ENCODE data around the gene LRRD1.

DNA sequence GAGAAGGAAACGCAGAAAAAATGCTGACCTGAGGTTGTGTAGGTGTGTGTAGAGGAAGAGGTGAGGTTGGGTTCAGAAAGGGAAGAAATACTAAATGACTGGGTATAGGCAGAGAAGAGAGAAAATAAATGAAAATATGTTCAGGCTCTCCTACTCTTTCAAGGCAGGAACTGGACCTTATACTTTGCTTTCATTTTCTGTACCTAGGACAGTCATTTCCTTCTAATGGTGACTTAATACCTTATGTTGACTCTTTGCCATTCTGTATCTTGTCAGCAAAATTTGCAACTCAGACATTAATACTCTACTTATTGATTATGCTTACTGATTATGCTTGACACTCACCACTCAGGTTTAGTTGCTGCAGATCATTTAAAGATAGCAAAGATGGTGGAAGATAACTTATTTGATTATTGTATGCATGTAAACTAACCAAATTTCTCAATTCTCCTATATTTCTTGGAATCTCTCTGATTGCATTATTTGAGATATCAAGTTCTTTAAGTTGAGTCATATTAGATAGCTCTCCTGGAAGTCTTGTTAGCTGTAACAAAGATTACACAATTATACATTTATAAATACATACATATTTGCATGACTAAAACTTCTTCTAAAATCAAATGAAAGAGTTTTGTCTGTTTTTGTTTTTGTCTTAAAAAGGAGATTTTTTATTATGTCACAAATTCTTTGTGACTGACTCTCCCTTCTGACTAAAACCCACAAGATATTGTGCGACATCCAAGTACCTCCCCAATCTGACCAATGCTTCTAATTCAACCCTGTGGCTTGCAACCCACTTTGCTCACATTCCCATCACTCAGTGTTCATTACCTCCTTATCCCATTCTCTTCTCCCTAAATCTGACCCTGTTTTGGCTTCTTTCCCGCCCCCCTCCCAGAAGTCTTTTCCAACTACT is 20.0 kb downstream of the LRRD1 start:
- TF ChIP-seq, protein P1, sequence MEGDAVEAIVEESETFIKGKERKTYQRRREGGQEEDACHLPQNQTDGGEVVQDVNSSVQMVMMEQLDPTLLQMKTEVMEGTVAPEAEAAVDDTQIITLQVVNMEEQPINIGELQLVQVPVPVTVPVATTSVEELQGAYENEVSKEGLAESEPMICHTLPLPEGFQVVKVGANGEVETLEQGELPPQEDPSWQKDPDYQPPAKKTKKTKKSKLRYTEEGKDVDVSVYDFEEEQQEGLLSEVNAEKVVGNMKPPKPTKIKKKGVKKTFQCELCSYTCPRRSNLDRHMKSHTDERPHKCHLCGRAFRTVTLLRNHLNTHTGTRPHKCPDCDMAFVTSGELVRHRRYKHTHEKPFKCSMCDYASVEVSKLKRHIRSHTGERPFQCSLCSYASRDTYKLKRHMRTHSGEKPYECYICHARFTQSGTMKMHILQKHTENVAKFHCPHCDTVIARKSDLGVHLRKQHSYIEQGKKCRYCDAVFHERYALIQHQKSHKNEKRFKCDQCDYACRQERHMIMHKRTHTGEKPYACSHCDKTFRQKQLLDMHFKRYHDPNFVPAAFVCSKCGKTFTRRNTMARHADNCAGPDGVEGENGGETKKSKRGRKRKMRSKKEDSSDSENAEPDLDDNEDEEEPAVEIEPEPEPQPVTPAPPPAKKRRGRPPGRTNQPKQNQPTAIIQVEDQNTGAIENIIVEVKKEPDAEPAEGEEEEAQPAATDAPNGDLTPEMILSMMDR (IDR thresholded peaks at IDR 0.05), result no peak
- TF ChIP-seq POLR2A (IDR thresholded peaks at IDR 0.05), result no peak

All from body of pancreas (tissue), 4 donors.